Glutamatergic neuron (in vitro differentiated cells): Measurements from ENCODE around the gene CD34. TPM values are rescaled to one million over a fixed set of nuclear protein-coding genes. Genes with fewer than 3 reads are reported as not detected.

Experiments used
- DNase-seq: peaks from one replicate; pipeline ENCODE4 v3.0.0; 2022
- H3K27ac Mint-ChIP-seq: one replicate; pipeline ENCODE4 v1.8.0; 2020; ENCODE audit warnings: mild to moderate bottlenecking, mixed read lengths, inconsistent platforms; ENCODE audit not compliant: unreplicated experiment
- H3K27me3 Mint-ChIP-seq: one replicate; pipeline ENCODE4 v1.8.0; 2020; ENCODE audit warnings: mild to moderate bottlenecking, moderate library complexity, mixed read lengths, inconsistent platforms; ENCODE audit not compliant: unreplicated experiment
- H3K36me3 Mint-ChIP-seq: one replicate; pipeline ENCODE4 v1.8.0; 2020; ENCODE audit warnings: mild to moderate bottlenecking, mixed read lengths, inconsistent platforms; ENCODE audit not compliant: unreplicated experiment
- H3K4me1 Mint-ChIP-seq: one replicate; pipeline ENCODE4 v1.8.0; 2020; ENCODE audit warnings: mild to moderate bottlenecking, low read depth, mixed read lengths, inconsistent platforms; ENCODE audit not compliant: unreplicated experiment
- H3K4me3 Mint-ChIP-seq: one replicate; pipeline ENCODE4 v1.8.0; 2020; ENCODE audit warnings: mild to moderate bottlenecking, mixed read lengths, inconsistent platforms; ENCODE audit not compliant: unreplicated experiment
- H3K9me3 Mint-ChIP-seq: one replicate; pipeline ENCODE4 v1.8.0; 2020; ENCODE audit warnings: mild to moderate bottlenecking, moderate library complexity, mixed read lengths, inconsistent platforms; ENCODE audit not compliant: unreplicated experiment
- total RNA-seq: library from RNA; stranded (reverse); fragmentation: NEBNext Ultra II Directional; extraction: Animal tissue kit (Norgen Biotek cat#: 25700); gene quantifications from one replicate; pipeline ENCODE4 v1.2.1, GENCODE V29; 2021; ENCODE audit not compliant: unreplicated experiment
- TF ChIP-seq, protein P1 (sequence below): fragments of 200-600 bp; sonication (generic); IDR thresholded peaks from one replicate; pipeline ENCODE4 v1.5.0; 2021; ENCODE audit not compliant: partially characterized antibody, unreplicated experiment

Gene CD34
- total RNA-seq, 1 donor from 2014 or later, result 0.20 TPM

DNA sequence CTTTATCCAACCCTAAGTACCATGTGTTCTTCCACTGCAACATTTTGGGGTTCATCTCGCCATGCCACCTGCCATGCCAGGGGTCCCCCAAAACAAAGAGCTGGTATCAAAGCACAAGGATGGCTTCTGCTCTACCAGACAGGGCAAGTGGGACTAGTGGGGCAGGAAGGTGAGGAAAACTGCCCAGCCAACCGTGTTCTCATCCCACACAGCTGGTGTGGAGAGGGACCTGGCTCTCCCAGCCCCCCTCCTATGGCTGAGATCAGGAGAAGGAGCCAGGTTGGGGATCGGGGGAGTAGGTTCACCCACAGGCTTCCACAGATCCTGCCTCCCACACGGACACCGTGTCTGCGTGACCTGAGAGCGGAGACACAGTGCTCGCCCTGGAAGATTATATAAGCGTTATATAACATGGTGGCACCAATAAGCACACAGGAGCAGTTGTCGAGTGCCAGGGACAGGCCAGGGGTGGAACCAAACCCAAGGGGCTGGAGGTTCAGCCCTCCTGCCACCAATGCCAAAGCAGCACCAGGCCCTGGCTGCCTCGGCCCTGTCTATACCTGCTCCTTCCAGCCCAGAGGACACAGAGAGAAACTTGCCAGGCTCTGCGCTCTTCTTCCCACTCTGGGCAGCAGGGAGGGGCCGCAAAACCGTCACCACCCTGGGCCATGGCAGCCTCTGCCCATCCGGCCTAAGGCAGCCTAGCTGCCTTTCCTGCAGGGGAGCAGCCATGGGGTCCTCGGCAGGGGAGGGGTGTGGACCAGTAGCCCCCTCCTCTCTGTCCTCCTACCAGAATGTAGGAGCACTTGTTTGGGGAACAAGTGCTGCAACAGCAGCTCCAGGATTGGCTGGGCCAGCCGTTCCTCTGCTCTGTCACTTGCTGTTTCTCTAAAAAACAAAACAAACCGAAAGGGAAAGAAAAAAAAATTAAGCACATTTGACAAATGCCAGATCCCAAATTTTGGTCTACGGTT, 43.5 kb downstream of the CD34 start:
- Mint-ChIP-seq H3K27me3 (peaks cover 2% of the 10 kb centered on the region), H3K36me3 (no peaks in the 10 kb centered on the region)

DNA sequence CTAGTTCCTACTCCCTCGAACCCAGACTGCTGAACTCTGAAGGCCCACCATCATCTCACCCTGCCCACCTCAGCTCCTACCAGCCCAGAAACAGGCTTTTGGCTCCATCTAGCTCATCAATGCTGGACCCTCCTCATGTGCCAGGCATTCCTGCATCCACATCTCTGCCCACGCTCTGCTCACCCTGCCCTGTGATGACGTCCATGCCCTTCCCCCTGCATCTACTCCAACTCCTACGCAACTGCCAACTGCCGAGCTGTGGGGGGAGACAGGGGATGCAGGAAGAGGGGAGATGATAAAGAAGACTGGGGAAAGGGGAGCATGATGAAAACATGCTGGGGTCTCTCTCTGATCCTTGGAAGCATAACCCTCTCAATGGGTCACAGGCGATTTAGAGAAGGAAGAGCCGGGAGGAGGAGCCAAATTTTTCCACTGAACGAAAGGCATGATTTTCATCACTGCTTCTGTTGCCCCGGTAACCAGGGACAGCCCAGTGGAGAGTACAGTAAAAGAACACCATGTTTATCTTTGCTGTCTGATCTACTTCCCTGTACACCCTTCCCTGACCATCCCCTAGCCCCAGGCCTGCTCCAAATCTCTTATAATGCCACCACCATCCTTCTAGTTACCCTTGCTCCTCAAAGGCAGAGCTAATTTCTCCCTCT, 44.3 kb downstream of the CD34 start:
- peaks cover 2% of the 10 kb centered on the region for H3K27me3 Mint-ChIP-seq
- no peak overlapping the region for H3K27ac Mint-ChIP-seq
- H3K4me3 Mint-ChIP-seq, result peak overlapping the region; percentile 17
- no peak for DNase-seq
- no peaks in the 10 kb centered on the region for H3K36me3 Mint-ChIP-seq
- H3K4me1 Mint-ChIP-seq, result no peaks in the 10 kb centered on the region
- H3K9me3 Mint-ChIP-seq, result peaks cover 4% of the 10 kb centered on the region
- TF ChIP-seq, protein P1, sequence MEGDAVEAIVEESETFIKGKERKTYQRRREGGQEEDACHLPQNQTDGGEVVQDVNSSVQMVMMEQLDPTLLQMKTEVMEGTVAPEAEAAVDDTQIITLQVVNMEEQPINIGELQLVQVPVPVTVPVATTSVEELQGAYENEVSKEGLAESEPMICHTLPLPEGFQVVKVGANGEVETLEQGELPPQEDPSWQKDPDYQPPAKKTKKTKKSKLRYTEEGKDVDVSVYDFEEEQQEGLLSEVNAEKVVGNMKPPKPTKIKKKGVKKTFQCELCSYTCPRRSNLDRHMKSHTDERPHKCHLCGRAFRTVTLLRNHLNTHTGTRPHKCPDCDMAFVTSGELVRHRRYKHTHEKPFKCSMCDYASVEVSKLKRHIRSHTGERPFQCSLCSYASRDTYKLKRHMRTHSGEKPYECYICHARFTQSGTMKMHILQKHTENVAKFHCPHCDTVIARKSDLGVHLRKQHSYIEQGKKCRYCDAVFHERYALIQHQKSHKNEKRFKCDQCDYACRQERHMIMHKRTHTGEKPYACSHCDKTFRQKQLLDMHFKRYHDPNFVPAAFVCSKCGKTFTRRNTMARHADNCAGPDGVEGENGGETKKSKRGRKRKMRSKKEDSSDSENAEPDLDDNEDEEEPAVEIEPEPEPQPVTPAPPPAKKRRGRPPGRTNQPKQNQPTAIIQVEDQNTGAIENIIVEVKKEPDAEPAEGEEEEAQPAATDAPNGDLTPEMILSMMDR, result no peak

More for the DNA sequence above, 43.5 kb downstream of the CD34 start:
- Mint-ChIP-seq H3K9me3 (peaks cover 4% of the 10 kb centered on the region), H3K4me3 (peak overlapping the region; percentile 22), H3K27ac (no peak overlapping the region), H3K4me1 (no peaks in the 10 kb centered on the region)
- TF ChIP-seq, protein P1, result no peak
- no peak for DNase-seq

DNA sequence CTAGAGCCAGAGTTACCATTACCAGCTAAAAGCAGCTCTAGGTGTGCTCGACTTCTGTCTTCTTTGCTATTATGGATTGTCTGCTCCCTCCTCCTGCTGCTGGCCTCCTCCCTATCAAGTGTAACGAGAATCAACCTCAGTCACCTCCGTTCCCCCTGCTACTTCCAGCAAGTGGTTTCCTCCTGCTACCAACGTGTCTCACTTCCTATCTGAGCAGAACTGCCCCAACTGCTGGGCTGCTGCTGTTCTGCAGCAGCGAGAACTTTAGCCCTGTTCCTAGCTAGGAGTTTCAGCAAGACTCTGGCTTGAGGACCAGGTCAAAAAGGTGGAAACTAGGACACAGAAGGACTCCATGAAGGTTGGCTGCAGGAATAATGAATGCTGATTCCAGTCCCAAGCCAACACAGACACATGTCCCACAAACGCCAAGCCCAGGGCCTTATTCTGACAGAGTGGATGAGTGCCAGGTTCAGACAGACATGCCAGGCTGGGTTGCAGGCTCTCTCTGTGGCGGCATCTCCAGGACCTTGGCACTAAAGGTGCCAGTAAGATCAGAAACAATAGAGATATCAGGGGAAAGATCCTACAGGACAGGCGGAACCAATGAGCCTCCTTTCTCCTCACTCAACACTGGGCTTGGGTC, 46.9 kb downstream of the CD34 start:
- H3K36me3 Mint-ChIP-seq, result no peaks in the 10 kb centered on the region
- TF ChIP-seq, protein P1, result no peak
- H3K4me1 Mint-ChIP-seq, result no peaks in the 10 kb centered on the region
- DNase-seq, result no peak
- H3K9me3 Mint-ChIP-seq, result peaks cover 4% of the 10 kb centered on the region
- H3K27ac Mint-ChIP-seq, result no peak overlapping the region
- H3K4me3 Mint-ChIP-seq, result no peak overlapping the region
- peaks cover 2% of the 10 kb centered on the region for H3K27me3 Mint-ChIP-seq

DNA sequence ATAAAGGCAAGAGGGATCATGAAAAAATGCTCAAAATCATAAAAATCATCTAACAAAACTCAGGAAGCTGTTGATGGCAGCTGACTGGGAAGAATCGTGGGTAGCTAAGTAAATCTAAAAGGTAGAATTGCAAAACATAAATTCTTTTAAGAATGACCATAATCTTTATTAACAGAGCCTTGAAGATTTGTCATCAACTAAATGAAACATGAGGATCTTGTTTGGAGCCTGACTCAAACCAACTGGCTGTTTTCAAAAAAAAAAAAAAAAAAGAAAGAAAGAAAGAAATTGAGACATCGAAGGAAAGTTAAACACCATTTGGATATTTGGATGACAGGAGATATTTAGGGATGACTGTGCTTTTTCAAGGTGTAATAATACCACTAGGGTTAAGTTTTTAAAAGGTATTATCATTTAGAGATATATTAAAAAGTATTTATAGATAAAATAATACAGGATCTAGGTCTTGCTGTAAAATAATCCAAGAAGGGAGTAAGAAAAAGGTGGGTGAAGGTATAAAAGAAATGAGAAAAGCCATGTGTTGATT, 48.6 kb downstream of the CD34 start:
- H3K9me3 Mint-ChIP-seq, result peaks cover 4% of the 10 kb centered on the region
- TF ChIP-seq, protein P1, result no peak
- no peak overlapping the region for H3K4me3 Mint-ChIP-seq
- no peak overlapping the region for H3K27ac Mint-ChIP-seq
- H3K36me3 Mint-ChIP-seq, result no peaks in the 10 kb centered on the region
- DNase-seq, result no peak
- H3K4me1 Mint-ChIP-seq, result no peaks in the 10 kb centered on the region
- H3K27me3 Mint-ChIP-seq, result peaks cover 2% of the 10 kb centered on the region
